Brain microvascular endothelial cell (primary cell): ENCODE measurements around the gene DUT.
A peak's percentile ranks its signal among the peaks of the same experiment; 100 is the strongest.

ENCODE experiments used
- DNase-seq: peaks from one replicate; pipeline ENCODE4 v3.0.0-alpha.2; 2020
- H3K27ac ChIP-seq: fragments of 250-450 bp; sonication (Bioruptor Pico); 2 replicates; pipeline ENCODE4 v1.5.1; 2020; ENCODE audit warnings: mild to moderate bottlenecking, moderate library complexity
- H3K27me3 ChIP-seq: fragments of 250-450 bp; sonication (Bioruptor Pico); replicated peaks from 2 replicates; pipeline ENCODE4 v1.5.1; 2020; ENCODE audit warnings: mild to moderate bottlenecking
- H3K36me3 ChIP-seq: fragments of 250-450 bp; sonication (Bioruptor Pico); replicated peaks from 2 replicates; pipeline ENCODE4 v1.5.1; 2020; ENCODE audit warnings: mild to moderate bottlenecking
- H3K4me3 ChIP-seq: 2 replicates; pipeline ENCODE4 v1.5.1; 2011; ENCODE audit warnings: low read depth, mild to moderate bottlenecking, control low read depth, low read length, moderate library complexity
- CTCF ChIP-seq: IDR thresholded peaks from 2 replicates; pipeline ENCODE4 v1.5.1; 2011; ENCODE audit warnings: low read depth, mild to moderate bottlenecking, moderate library complexity, low read length, control low read depth, inconsistent platforms; ENCODE audit errors: missing control alignments
- in situ Hi-C: cut with HindIII; loops from 2 replicates; pipeline ENCODE4 v1.10.0; 2017; ENCODE audit warnings: low sequenced_read_pairs, low pct_ligation_motif_present

Gene DUT

GRCh38 chr15:48331796-48332641 lies 790 bp downstream of the DUT start:
- Histone ChIP-seq H3K4me3 (peak overlapping the region; percentile 79), H3K27ac (peak overlapping the region; percentile 85), H3K36me3 (no peaks in the 10 kb centered on the region), H3K27me3 (no peaks in the 10 kb centered on the region)
- TF ChIP-seq CTCF, result no peak
- in situ Hi-C loops, result no loop called here
- peak; percentile 24 for DNase-seq

GRCh38 chr15:48332642-48333034 lies 1.4 kb downstream of the DUT start:
- Histone ChIP-seq H3K27me3 (no peaks in the 10 kb centered on the region), H3K27ac (no peak overlapping the region), H3K4me3 (peak overlapping the region; percentile 79), H3K36me3 (no peaks in the 10 kb centered on the region)
- in situ Hi-C loops, result no loop called here
- DNase-seq, result no peak
- no peak for TF ChIP-seq CTCF

- H3K27me3 ChIP-seq, result no peaks in the 10 kb centered on the region
- no peak for TF ChIP-seq CTCF
- no peaks in the 10 kb centered on the region for H3K36me3 ChIP-seq
- no peak overlapping the region for H3K27ac ChIP-seq
- DNase-seq, result no peak
- in situ Hi-C loops, result no loop called here
- H3K4me3 ChIP-seq, result no peak overlapping the region
Measured at GRCh38 chr15:48333540-48333939, 2.3 kb downstream of the DUT start.

GRCh38 chr15:48334260-48334659 lies 3.0 kb downstream of the DUT start:
- Histone ChIP-seq H3K27ac (no peak overlapping the region), H3K36me3 (no peaks in the 10 kb centered on the region), H3K27me3 (no peaks in the 10 kb centered on the region), H3K4me3 (no peak overlapping the region)
- no peak for DNase-seq
- in situ Hi-C loops, result no loop called here
- no peak for TF ChIP-seq CTCF

- H3K27me3 ChIP-seq, result no peaks in the 10 kb centered on the region
- H3K4me3 ChIP-seq, result no peak overlapping the region
- in situ Hi-C loops, result no loop called here
- no peaks in the 10 kb centered on the region for H3K36me3 ChIP-seq
- DNase-seq, result no peak
- H3K27ac ChIP-seq, result no peak overlapping the region
- TF ChIP-seq CTCF, result peak; percentile 53
Measured at GRCh38 chr15:48336940-48337339, 5.7 kb downstream of the DUT start.

- H3K4me3 ChIP-seq, result no peak overlapping the region
Measured at GRCh38 chr15:48337607-48338006, 6.4 kb downstream of the DUT start.

More at GRCh38 chr15:48337607-48338006, 6.4 kb downstream of the DUT start:
- H3K36me3 ChIP-seq, result no peaks in the 10 kb centered on the region
- in situ Hi-C loops, result no loop called here
- H3K27ac ChIP-seq, result no peak overlapping the region
- TF ChIP-seq CTCF, result no peak
- H3K27me3 ChIP-seq, result no peaks in the 10 kb centered on the region
- DNase-seq, result no peak
